Inferior parietal cortex (tissue), 1 donor: Measurements from ENCODE around the gene TCF21.
A peak's percentile ranks its signal among the peaks of the same experiment; 100 is the strongest.

Experiments
- DNase-seq: peaks from one replicate; pipeline ENCODE4 v3.0.0-alpha.2; 2016; ENCODE audit errors: extremely low spot score

TCF21 gene

DNA sequence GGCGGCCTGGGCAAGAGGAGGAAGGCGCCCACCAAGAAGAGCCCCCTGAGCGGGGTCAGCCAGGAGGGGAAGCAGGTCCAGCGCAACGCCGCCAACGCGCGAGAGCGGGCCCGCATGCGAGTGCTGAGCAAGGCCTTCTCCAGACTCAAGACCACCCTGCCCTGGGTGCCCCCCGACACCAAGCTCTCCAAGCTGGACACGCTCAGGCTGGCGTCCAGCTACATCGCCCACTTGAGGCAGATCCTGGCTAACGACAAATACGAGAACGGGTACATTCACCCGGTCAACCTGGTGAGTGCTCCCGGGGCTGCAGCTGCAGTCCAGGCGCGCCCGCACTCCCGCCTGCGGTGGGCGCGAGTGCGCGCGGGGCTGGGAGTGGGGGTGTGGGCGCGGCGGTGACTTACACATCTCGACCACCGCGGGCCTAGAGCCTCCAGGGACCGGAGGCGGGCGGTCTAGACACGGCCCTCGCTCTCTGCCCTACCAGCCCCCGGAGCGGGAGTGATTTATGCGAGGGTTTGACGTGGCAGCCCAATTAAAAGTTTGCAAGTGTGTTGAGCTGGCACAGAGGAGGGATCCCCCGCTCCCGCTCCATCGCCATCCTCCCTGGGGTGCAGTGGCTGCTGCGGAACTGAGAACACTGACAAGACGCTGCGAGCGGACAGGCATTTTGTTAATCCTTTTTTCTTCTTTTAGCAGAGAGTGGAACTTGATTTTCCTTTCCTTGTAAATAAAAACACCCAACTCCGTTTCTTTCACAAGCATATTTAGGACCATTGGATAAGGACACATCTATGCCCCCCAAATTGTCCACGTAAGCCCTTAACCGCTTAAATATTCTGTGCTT is 867 bp downstream of the TCF21 start:
- DNase-seq, result no peak

DNA sequence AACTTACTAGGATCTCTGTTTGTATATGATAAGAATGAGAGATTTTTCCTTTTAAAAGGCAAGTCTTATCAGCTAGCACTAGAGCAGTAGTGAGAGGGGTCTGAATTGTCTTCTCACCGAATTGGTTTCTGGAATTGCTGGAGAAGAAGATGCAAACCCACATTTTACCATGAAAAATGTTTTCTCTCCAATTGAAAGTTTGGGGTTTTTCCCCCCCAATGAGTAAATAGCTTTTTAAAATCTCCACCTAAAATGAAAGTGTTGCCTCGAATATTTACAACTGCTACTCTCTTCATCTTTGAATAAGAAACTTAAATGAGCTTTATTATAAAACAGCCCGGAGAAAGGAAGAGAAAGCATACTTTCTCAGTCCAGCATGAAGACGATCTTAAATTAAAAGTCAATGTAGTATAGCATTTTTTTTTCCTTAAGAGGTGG is 1.8 kb downstream of the TCF21 start:
- DNase-seq, result no peak

DNA sequence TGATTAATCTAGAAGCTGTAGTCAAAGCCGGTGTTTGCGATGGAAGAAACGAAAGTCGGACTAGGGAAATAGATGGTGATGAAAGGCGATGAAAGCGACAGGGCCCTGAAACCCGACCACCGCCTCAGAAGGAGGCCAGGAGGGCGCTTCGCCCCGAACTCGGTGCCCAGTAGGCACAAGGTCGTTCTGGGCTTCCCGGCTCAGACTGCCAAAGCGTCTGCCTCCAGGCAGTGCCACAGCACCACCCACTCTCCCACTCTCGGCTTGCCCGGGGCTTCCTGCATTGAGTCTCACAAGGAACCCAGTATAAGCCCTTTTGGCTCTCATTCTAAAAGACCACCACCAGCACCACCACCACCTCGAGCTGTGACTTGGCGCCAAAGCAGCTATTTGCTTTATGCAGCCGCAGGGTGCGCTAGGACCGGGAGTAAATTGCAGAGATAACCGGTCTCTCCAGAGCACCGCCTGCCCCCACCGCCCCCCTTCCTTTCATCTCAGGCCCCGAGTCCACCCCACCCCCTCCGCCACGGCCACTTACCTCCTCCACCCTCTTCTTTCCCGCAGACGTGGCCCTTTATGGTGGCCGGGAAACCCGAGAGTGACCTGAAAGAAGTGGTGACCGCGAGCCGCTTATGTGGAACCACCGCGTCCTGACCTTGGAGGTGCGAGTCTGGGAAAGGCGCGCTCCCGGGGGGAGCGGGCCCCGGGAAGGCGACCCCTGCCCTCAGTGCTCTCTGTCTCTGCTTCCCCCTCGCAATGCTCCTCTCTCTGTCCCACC is 2.4 kb downstream of the TCF21 start:
- no peak for DNase-seq

DNA sequence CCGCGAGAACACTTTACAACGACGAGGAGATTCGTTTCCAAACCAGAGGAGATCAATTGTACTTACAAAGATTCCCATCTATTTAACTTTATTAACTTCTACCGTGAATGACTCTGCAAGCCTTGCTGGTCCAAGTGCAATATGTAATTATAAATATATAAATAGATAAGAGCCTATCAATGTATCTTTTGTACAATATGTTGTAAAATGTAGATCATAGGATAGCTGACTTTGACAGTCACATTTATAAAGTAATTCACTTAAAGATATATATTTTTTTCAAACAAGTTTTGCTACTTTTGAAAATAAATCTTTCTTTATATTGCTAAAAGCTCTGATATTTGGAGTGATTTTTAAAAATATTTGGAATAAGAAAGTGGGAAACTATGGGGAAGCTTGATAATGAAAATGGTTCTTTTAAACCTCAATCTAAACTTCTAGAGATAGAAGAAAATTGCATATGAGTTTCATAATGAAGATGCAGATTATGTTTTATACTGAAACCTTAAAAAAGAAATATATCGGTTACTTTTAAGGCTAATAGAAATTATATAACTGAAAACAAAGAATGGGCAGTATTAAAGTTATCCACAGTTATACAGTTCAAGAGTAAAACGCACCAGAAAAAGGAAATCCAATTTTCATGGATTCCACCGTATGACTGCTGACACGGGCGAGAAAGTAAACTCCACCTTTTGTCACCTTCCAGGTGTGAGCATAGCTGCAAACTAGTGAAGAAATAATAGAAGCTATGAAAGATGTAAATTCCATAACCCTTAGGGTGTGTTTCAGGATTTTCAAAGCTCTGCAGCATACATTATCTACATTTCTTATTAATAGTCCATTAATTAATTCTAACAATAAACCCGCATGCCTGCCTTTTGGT is 3.3 kb downstream of the TCF21 start:
- no peak for DNase-seq

DNA sequence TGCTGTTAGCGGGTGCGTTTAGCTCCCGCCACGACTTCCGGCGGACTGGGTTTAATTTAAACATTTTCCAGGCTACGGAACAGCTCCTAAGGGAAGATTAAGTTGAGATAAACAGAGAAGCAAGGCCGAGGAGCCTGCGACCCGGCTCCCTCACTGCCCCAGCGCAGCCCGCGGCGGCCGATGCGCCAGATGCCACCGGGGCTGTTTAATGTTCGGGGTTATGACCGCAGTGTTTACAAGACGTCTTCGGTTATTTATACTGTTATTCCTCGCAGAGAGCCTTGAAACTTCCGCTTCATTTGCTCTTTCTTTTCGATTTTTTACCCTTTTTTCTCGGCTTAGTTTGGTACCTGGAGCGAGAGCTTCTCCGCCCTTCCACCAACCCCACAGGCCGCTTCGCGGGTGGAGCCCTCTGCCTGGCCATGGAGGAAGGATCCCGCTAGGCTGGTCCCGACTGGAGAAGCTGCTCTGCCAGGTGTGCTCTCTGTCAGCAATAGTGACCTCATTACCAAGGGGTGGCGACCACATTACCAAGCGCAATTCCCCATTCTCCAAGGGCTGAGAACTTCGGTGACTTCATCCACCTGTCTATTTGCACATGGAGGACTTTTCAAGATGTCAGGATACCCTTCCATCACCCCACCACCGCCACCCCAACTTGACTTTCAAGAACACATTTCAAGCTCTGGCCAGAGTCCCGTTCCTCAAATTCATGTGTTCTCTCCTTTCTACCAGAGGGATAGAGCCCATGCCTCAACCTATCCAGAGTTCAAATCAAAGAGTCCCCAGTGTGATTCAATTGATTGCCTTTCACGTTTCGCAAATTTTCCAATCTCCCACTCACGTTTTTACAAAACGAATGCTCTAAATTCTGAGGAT is 4.1 kb downstream of the TCF21 start:
- DNase-seq, result no peak

DNA sequence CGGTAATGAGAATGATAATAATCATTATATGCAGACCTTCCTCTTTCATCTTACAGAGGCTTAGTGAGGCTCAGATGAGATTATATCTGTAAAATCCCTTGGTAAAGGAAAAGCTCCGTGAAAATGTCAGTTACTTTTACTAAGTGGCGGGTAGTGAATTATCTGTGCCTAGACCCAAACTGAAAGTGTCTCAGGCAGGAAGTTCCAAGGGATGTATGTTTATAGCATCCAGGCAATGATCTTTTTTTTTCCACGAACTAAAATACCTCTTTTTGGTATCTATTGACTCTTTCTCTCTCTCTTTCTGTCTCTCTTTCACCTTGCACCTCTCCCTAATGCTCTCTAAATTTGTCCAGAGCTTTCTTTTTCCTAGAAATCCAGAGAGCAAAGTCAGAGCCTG is 5.0 kb downstream of the TCF21 start:
- DNase-seq, result no peak

DNA sequence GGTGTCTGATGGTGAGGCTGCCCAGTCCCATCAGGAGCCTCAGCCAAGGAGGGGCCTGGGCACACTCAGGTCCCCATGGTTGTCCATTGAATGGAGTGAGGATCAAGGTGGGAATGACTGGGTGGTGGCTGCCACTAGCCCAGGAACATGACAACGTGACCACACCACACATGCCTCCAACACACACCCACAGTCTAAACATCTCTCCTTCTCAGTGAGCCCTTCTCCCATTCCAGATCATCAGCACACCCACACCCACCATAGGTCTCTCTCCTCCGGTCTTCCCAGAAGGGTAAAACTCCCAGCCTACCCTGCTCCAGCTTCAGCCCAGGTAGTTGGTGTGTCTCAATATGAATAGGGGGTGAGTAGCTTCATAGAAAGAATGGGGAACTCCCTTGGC is 5.5 kb downstream of the TCF21 start:
- DNase-seq, result no peak

DNA sequence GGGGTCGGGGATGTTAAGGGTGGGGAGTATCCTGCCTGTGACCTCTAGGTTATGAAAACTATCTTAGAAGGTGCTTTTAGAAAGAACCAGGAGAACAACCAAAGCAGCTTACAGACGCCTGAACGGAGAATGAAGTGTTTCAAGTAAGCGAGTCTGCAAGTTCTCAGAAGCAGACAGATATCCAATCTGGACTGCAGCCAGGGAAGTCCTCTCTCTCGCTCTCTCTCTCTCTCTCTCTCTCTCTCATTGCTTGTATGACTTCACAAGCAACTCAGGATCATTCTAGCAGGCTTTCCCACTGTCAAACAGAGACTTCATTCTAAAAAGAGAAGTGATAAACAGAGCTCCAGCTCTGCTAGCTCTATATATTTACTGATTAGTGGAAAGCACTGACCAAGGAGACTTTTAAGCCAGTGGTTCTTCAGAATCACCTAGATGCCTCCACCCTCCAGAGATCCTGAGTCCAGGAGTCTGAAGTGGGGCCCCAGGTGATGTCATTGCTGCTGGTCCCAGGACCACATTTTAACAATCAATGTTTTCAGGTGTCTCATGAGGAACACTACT is 6.0 kb downstream of the TCF21 start:
- DNase-seq, result no peak

DNA sequence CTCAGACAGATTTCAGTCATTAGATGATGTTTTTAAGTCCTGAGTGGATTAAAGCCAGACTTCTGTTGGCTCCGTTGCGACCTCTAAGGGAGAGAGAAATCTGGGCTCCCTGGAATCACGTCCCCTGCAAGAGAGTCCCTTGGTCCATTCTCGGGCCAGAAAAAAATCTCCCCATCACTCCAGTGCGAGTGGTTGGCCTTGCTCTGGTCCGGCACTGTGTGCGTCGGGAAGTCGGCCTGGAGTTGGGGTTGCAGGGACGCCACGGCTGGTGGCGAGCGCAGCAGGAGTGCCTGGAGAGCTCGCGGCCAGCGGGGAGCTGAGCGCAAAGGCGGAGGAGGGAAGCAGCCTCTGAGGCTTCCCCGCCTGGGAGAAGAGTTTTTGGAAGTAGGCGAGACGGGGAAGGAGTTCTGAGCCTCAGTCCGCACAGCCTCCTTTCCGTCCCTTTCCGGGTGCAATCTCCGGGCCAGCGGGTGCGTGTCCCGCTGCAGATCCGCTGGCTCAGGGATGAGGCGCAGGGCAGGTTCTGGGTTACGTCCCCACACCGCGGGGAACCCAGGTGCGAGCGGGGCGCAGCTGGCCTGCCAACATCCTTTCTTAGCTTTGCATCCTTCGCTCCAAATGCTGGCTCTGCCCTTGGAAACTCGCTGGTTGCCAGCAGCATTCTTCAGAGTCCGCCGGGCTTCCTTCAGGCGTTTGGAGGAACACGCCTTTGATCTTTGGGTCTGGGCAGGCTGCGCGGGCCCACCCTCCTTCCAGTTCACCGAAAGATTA is 6.8 kb downstream of the TCF21 start:
- DNase-seq, result no peak

DNA sequence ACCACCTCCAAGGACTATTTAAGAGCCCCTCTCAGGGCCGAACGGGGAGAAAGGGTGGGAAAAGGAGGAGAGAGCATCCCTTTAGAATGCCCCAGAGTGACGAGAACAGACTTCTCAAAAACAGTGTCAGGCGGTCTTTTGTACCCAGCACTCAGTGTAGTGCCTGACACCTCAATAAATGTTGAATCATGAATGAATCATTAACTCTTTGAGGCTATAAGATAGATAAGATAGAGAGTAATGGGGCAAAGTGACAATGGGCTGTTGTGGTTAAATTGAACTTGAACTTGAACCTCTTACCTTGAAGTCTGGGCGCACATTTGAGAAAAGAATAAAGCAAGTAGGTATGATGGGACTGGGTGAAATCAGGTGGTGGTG is 7.4 kb downstream of the TCF21 start:
- no peak for DNase-seq

DNA sequence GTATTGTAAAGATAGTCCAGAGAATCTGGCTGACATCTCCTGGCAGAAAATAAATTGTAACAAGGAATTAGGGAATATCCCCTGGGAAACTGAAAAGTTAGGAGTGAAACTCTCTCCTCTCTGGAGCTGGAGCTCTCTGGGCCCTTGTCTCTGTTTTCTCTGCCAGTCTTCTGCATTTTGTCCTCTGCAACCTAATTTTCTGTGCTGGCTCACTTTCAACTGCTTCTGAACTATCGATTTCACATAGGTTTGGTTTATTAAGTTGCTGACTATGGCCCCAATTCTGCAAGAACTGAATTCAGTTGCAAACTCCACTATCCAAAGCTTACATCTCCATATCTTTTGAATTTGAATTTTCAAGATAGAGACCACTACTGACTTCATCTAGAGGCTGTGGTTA is 9.3 kb downstream of the TCF21 start:
- no peak for DNase-seq

DNA sequence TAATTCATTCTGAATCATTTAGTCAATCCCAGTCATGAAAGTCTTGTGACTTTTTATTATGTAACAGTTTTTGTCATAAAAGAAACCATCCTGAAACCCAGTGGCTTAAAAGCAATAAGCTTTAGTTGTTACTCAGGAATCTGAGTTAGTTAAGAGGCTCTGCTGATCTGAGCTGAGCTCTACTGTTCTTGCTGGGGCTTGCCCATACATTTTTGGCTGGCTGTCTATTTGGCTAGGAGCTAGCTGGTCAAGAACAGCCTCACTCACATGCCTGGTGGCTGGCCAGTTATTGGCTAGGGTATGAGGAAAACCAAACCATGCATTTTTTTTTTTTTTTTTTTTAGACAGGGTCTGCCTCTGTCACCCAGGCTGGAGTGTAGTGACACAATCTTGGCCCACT is 10.6 kb downstream of the TCF21 start:
- no peak for DNase-seq

DNA sequence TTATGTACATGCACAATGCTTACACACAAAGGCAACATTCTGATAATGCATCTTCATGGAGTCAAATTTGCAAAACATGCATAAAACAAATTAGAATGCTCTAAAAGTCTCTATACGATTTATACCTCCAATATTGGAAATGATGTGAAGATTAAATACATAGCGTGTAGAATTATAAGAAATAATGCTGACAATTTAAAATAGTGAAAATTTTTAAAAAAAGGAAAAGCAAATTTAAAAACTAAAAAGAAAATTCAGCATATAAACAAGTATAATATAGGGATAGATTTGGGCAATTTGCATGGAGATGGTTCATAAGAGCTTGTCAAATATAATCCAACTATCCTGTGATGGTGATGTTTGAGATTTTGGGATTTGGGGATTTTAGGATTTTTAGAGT is 14.9 kb downstream of the TCF21 start:
- DNase-seq, result no peak

DNA sequence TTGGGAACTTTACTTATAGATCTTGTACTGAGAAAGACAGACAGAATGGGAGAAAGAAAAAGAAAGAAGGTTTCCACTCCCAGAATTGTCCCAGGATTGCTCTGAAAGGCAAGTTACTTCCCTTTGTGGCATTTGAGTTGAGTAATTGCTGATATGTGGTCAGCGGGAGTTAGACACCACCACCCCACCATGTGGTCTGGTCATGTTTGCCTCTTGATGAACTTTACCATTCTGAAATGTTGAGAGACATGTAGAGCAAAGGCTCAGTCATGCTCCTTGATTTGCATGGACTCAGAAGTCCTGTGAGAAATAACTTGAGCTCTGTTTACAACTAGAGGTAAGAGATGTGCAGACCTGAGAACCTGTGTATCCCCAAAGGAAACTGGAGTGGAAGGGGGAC is 17.1 kb downstream of the TCF21 start:
- no peak for DNase-seq

DNA sequence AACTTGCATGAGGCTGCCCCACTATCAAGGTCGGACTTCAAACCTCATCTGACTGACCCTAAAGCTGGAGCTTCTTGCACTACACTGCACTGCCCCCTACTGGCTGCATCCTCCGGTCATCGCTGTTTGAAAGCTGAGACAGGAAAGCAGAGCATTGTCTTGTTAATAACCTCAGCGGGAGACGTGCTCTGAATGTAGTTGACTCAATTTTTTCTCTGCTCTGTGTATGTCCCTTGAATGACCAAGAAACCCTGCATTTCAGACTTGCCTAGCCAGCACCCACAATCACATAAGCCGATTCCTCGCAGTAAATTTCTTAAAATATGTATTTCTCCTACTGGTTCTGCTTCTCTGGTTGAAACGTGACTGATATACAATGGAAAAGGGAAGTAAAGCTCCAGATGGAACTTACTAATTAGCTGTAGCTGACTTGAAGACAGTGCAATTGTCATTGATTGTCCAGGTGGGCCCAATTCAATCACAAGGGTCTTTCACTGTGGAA is 27.8 kb downstream of the TCF21 start:
- DNase-seq, result peak; percentile 91

DNA sequence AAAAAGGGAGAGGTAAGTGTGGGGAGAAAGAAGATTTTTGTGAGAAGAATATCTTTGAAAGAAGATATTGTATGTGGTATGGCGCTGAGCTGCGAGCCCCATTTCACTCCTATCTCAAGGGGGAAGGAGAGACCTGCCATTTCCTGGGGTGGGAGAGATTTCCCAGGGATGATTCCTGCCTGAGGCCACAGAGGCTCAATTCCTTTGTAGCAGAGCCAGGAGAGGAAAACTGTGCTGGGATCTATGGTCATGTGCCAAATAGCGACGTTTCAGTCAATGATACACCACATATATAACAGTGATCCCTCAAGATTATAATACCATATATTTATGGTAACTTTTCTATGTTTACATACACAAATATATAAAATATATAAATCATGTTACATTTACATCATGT is 28.9 kb downstream of the TCF21 start:
- no peak for DNase-seq

DNA sequence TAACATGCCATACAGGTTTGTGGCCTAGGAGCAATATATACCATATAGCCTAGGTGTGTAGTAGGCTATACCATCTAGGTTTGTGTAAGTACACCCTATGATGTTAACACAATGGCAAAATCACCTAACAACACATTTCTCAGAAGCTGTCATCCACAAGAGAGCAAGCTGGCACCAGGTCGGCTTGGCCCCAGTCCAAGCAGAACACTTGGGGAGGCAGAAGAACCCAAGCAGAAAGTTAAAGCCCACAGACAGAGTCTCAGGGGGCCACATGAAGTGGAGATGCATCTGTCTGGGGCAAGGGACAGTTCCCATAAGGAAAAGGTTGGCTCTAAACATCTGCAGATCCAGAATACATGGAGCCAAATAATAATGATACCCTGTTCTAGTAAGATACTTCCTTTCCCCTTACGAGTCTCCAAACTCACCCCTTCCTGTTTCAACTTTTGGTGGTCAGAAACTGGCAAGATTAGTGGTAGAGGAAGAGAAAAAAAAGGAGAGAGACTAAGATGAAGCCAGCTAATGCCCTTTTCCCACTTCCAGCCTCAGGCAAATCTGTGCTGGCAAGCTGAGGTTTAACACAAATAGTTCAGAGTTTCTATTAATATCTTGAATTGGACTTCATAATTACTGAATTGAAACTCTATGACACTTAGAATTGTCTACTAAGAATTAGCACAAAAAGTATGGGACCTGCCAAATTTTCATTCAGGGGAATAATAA is 29.5 kb downstream of the TCF21 start:
- DNase-seq, result no peak

DNA sequence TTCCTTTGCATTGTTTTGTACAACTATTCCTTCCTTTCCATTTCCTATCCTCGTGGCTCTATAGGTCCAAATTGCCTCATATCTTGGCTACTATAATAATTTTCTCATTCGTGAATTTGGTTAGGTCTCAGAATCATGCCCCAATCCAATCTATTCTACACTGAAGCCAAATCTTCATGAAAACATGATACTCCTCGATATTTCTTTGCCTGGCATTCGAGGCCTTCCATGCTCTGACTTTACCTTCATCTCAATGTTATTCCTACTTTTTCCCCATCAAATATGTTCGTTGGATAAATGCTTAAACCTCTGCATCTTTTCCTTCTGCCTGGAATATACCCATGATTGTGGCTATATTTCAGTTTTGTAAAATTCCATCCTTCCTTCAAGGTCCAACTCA is 30.4 kb downstream of the TCF21 start:
- no peak for DNase-seq

DNA sequence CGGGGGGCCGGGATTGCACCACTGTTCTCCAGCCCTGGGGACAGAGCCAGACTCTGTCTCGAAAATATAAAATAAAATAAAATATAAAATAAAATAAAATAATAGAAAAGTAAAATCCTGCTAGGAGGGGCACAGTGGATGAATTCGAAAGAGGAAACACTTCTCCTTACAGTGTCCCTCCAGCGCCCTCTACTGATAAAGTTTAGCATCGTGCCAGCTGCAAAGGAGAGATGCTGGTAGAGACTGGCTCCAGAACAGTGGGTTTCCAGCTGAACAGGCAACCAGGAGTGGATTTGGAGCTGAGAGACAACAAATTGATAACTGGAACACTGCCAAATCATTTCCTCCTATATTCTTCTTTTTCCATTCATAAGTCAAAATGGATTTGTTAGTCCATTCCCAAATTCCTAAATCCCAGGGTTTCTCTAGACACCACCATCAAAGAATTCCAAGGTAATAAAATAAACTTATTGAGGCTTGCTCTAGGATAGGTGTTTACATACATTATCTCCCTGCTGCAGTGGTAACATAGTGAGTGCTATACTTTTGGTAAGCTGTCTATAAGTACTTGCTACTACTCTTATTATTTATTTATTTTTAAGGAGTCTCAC is 32.4 kb downstream of the TCF21 start:
- peak; percentile 93 for DNase-seq
